GM19025 (cell line): Measurements from ENCODE around the gene ATPAF2.
"Not testable (repeated sequence)": the region's sequence is repeated elsewhere in the genome, so short reads cannot be mapped to it uniquely, and the experiment has no call there.

Source experiments
- ATAC-seq: cut with Tn5 transposase; IDR thresholded peaks from one replicate; pipeline ENCODE4 v1.9.1; 2021; ENCODE audit warnings: mild to moderate bottlenecking, low read depth, moderate library complexity; ENCODE audit not compliant: unreplicated experiment

ATPAF2 gene

GRCh38 chr17:18014006-18014405 lies 25.0 kb downstream of the ATPAF2 start:
- no peak for ATAC-seq

- no peak for ATAC-seq
Measured at GRCh38 chr17:18011286-18011685, 27.7 kb downstream of the ATPAF2 start.

GRCh38 chr17:18009609-18010420 lies 29.2 kb downstream of the ATPAF2 start:
- no peak for ATAC-seq

GRCh38 chr17:18008496-18009268 lies 30.3 kb downstream of the ATPAF2 start:
- no peak for ATAC-seq

- no peak for ATAC-seq
Measured at GRCh38 chr17:18006495-18007239, 32.3 kb downstream of the ATPAF2 start.

- no peak for ATAC-seq
Measured at GRCh38 chr17:18005496-18005895, 33.5 kb downstream of the ATPAF2 start.

GRCh38 chr17:18004884-18005305 lies 34.1 kb downstream of the ATPAF2 start:
- ATAC-seq: no peak

GRCh38 chr17:18004345-18004744 lies 34.6 kb downstream of the ATPAF2 start:
- no peak for ATAC-seq

GRCh38 chr17:18002171-18002570 lies 36.8 kb downstream of the ATPAF2 start:
- no peak for ATAC-seq

GRCh38 chr17:18000030-18000408 lies 38.9 kb downstream of the ATPAF2 start:
- ATAC-seq: no peak

- ATAC-seq: no peak
Measured at GRCh38 chr17:17999364-18000029, 39.5 kb downstream of the ATPAF2 start.

GRCh38 chr17:17998934-17999333 lies 40.0 kb downstream of the ATPAF2 start:
- no peak for ATAC-seq

- not testable (repeated sequence) for ATAC-seq
Measured at GRCh38 chr17:17995887-17996286, 43.1 kb downstream of the ATPAF2 start.

GRCh38 chr17:17994271-17995069 lies 44.5 kb downstream of the ATPAF2 start:
- ATAC-seq: no peak

- ATAC-seq: no peak
Measured at GRCh38 chr17:17993852-17994251, 45.1 kb downstream of the ATPAF2 start.

GRCh38 chr17:17993366-17993765 lies 45.6 kb downstream of the ATPAF2 start:
- ATAC-seq: no peak

- no peak for ATAC-seq
Measured at GRCh38 chr17:17990282-17990681, 48.7 kb downstream of the ATPAF2 start.

GRCh38 chr17:17989618-17990017 lies 49.4 kb downstream of the ATPAF2 start:
- no peak for ATAC-seq

- no peak for ATAC-seq
Measured at GRCh38 chr17:17989081-17989480, 49.9 kb downstream of the ATPAF2 start.
